Measurements from ENCODE around the gene SPTBN1.

Gene SPTBN1

GRCh38 chr2:54543733-54544396 is 87.7 kb downstream of the SPTBN1 start:
- Histone ChIP-seq H2AFZ (ENCODE audit: low read depth, low read length) (no peak overlapping the region), H3K27ac (ENCODE audit: low read length) (no peak overlapping the region), H3K27me3 (ENCODE audit: insufficient read depth, low read length, poor library complexity) (no peaks in the 10 kb centered on the region), H3K79me2 (ENCODE audit: insufficient read depth, low read length) (no peaks in the 10 kb centered on the region), H3K36me3 (ENCODE audit: insufficient read depth, low read length) (no peaks in the 10 kb centered on the region), H3K4me3 (ENCODE audit: low read depth in 1 of 2, low read length in 2 of 2) (no peak overlapping the region), H3K4me2 (ENCODE audit: insufficient read depth, low read length) (no peak overlapping the region), H4K20me1 (ENCODE audit: insufficient read depth, low read length) (no peaks in the 10 kb centered on the region), H3K9ac (ENCODE audit: low read depth, low read length) (no peak overlapping the region), H3K4me1 (ENCODE audit: insufficient read depth, low read length) (no peaks in the 10 kb centered on the region), H3K9me3 (ENCODE audit: insufficient read depth, low read length, severe bottlenecking) (no peaks in the 10 kb centered on the region)
- TF ChIP-seq EZH2 (IDR thresholded peaks at IDR 0.05; ENCODE audit: borderline replicate concordance, low read depth, low read length, severe bottlenecking) (no peak), CTCF (IDR thresholded peaks at IDR 0.05; ENCODE audit: borderline replicate concordance, extremely low read depth, low read length, poor library complexity, severe bottlenecking) (no peak)
- DNase-seq, result no peak
- no peak for ATAC-seq (ENCODE audit: insufficient read depth, low read depth)

DNA sequence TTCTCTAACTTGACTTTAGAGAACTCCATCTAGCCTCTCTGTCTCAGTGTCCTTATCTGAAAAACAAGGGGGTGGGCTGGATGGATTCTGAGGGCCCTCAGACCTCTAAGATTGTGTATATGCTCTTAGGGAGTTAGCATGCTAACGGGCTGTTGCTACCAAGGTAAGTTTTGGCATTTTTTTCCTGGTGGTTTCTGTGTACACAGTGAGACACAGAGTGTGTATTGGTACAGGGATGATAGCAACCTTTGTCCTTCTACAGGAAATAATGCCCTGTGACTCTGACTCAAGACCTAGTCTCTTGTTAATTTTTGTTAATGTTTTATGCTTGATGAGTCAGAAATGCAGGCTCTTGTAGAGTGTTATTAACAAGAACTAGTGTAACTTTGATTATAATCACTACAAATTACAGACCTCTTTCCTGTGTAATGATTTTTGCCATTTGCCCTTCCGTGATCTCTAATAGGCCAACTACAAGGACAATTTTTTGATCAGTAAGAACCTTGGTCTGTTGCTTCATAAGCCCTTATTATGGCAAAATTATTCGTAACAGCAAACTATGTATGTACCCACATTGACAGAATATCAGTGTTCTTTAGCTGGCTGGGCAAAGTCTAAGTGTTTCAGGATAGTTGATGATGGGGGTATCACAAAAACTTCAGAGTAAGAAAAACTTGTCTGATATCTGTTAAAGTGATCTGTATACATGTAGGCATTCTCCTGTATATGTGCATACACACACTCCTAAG is 89.7 kb downstream of the SPTBN1 start:
- Histone ChIP-seq H3K4me2 (ENCODE audit: insufficient read depth, low read length) (no peak overlapping the region), H3K27ac (ENCODE audit: low read length) (no peak overlapping the region), H3K36me3 (ENCODE audit: insufficient read depth, low read length) (no peaks in the 10 kb centered on the region), H3K4me1 (ENCODE audit: insufficient read depth, low read length) (no peaks in the 10 kb centered on the region), H3K9ac (ENCODE audit: low read depth, low read length) (no peak overlapping the region), H3K79me2 (ENCODE audit: insufficient read depth, low read length) (no peaks in the 10 kb centered on the region), H3K4me3 (ENCODE audit: low read depth in 1 of 2, low read length in 2 of 2) (no peak overlapping the region), H3K27me3 (ENCODE audit: insufficient read depth, low read length, poor library complexity) (no peaks in the 10 kb centered on the region), H3K9me3 (ENCODE audit: insufficient read depth, low read length, severe bottlenecking) (no peaks in the 10 kb centered on the region), H4K20me1 (ENCODE audit: insufficient read depth, low read length) (no peaks in the 10 kb centered on the region), H2AFZ (ENCODE audit: low read depth, low read length) (no peak overlapping the region)
- DNase-seq (no peak), ATAC-seq (ENCODE audit: insufficient read depth, low read depth) (no peak)
- TF ChIP-seq EZH2 (IDR thresholded peaks at IDR 0.05; ENCODE audit: borderline replicate concordance, low read depth, low read length, severe bottlenecking), result no peak
- no peak for TF ChIP-seq CTCF (IDR thresholded peaks at IDR 0.05; ENCODE audit: borderline replicate concordance, extremely low read depth, low read length, poor library complexity, severe bottlenecking)

- Histone ChIP-seq H3K9ac (ENCODE audit: low read depth, low read length) (no peak overlapping the region), H3K27me3 (ENCODE audit: insufficient read depth, low read length, poor library complexity) (no peaks in the 10 kb centered on the region), H3K9me3 (ENCODE audit: insufficient read depth, low read length, severe bottlenecking) (no peaks in the 10 kb centered on the region), H3K4me2 (ENCODE audit: insufficient read depth, low read length) (no peak overlapping the region), H3K36me3 (ENCODE audit: insufficient read depth, low read length) (no peaks in the 10 kb centered on the region), H3K4me3 (ENCODE audit: low read depth in 1 of 2, low read length in 2 of 2) (no peak overlapping the region), H4K20me1 (ENCODE audit: insufficient read depth, low read length) (no peaks in the 10 kb centered on the region), H3K4me1 (ENCODE audit: insufficient read depth, low read length) (no peaks in the 10 kb centered on the region), H3K27ac (ENCODE audit: low read length) (no peak overlapping the region), H3K79me2 (ENCODE audit: insufficient read depth, low read length) (no peaks in the 10 kb centered on the region), H2AFZ (ENCODE audit: low read depth, low read length) (no peak overlapping the region)
- DNase-seq (no peak), ATAC-seq (ENCODE audit: insufficient read depth, low read depth) (no peak)
- no peak for TF ChIP-seq EZH2 (IDR thresholded peaks at IDR 0.05; ENCODE audit: borderline replicate concordance, low read depth, low read length, severe bottlenecking)
- TF ChIP-seq CTCF (IDR thresholded peaks at IDR 0.05; ENCODE audit: borderline replicate concordance, extremely low read depth, low read length, poor library complexity, severe bottlenecking), result no peak
Observed at GRCh38 chr2:54546518-54546917, 90.4 kb downstream of the SPTBN1 start.

Data from DND-41 (cell line).